Fibroblast of lung (primary cell): Measurements from ENCODE around the gene PIN4. TPM values are rescaled to one million over a fixed set of nuclear protein-coding genes. Genes with fewer than 3 reads are reported as not detected.

Source experiments
- DNase-seq, 2 donors: peaks; one replicate each; pipeline versions ENCODE4 v3.0.0 to v3.0.0-alpha.2; 2010; ENCODE audit warnings: low read depth in 2 of 2
- H2AFZ ChIP-seq: 2 replicates; pipeline ENCODE4 v1.5.1; 2012; ENCODE audit warnings: low read length, control low read depth, inconsistent platforms
- H3K27ac ChIP-seq: 2 replicates; pipeline ENCODE4 v1.5.1; 2011; ENCODE audit warnings: low read length, control low read depth; ENCODE audit not compliant: insufficient read depth
- H3K27me3 ChIP-seq: 2 replicates; pipeline ENCODE4 v1.5.1; 2011; ENCODE audit warnings: mild to moderate bottlenecking, low read length; ENCODE audit not compliant: control insufficient read depth, insufficient read depth
- H3K36me3 ChIP-seq: 2 replicates; pipeline ENCODE4 v1.5.1; 2011; ENCODE audit warnings: low read length; ENCODE audit not compliant: control insufficient read depth, insufficient read depth
- H3K4me1 ChIP-seq: 2 replicates; pipeline ENCODE4 v1.5.1; 2011; ENCODE audit warnings: low read length; ENCODE audit not compliant: control insufficient read depth, insufficient read depth; ENCODE audit errors: extremely low read depth
- H3K4me2 ChIP-seq: 2 replicates; pipeline ENCODE4 v1.5.1; 2011; ENCODE audit warnings: low read length, control low read depth; ENCODE audit not compliant: insufficient read depth; ENCODE audit errors: extremely low read depth
- H3K4me3 ChIP-seq, 4 experiments: fragments of 200-600 bp in 1 of 4; sonication (generic) in 1 of 4; replicated peaks in 1 of 4; 2 replicates each; pipeline ENCODE4 v1.5.1; 2011 to 2016; ENCODE audit warnings: low read length in 4 of 4, low read depth in 3 of 4, mild to moderate bottlenecking in 3 of 4, control low read depth in 2 of 4, inconsistent platforms in 1 of 4, mixed read lengths in 1 of 4; ENCODE audit not compliant: insufficient read depth in 1 of 4; ENCODE audit errors: control extremely low read depth in 1 of 4
- H3K79me2 ChIP-seq: 2 replicates; pipeline ENCODE4 v1.5.1; 2012; ENCODE audit warnings: mild to moderate bottlenecking, low read length, inconsistent platforms; ENCODE audit not compliant: control insufficient read depth, insufficient read depth
- H3K9ac ChIP-seq: 2 replicates; pipeline ENCODE4 v1.5.1; 2011; ENCODE audit warnings: mild to moderate bottlenecking, low read length, control low read depth; ENCODE audit not compliant: insufficient read depth
- H3K9me3 ChIP-seq: 2 replicates; pipeline ENCODE4 v1.5.1; 2012; ENCODE audit warnings: low read depth, low read length; ENCODE audit not compliant: control insufficient read depth, insufficient read depth
- H4K20me1 ChIP-seq: 2 replicates; pipeline ENCODE4 v1.5.1; 2011; ENCODE audit warnings: low read length; ENCODE audit not compliant: control insufficient read depth, insufficient read depth; ENCODE audit errors: extremely low read depth
- CTCF ChIP-seq, 2 donors: IDR thresholded peaks in 1 of 2; conservative IDR thresholded peaks in 1 of 2; 1 replicate in 1 of 2; 2 replicates in 1 of 2; pipeline ENCODE4 v1.5.1; 2011 to 2012; ENCODE audit warnings: low read length in 2 of 2, control low read depth in 1 of 2, inconsistent platforms in 1 of 2, low read depth in 1 of 2, mild to moderate bottlenecking in 1 of 2
- EZH2 ChIP-seq: IDR thresholded peaks from 2 replicates; pipeline ENCODE4 v1.5.1; 2012; ENCODE audit warnings: low read length, control low read depth, mild to moderate bottlenecking; ENCODE audit errors: missing control alignments
- polyA minus RNA-seq: library from RNA; depleted of rRNA, polyadenylated mRNA; stranded (reverse); fragments of >200 nt; gene quantifications from 2 replicates; pipeline ENCODE4 v1.2.3, GENCODE V29; 2011; ENCODE audit warnings: low replicate concordance
- polyA plus RNA-seq, 2 donors: library from polyadenylated mRNA; depleted of rRNA in 1 of 2; stranded (reverse) in 1 of 2; unstranded in 1 of 2; fragments of >200 nt; gene quantifications; 2 replicates each; pipeline ENCODE4 v1.2.1, GENCODE V29; 2011 to 2012; ENCODE audit warnings: missing spikeins in 1 of 2
- total RNA-seq: library from RNA; depleted of rRNA; stranded (reverse); fragments of >200 nt; gene quantifications from 2 replicates; pipeline ENCODE4 v1.2.1, GENCODE V29; 2014

The PIN4 gene
- total RNA-seq (5.1 and 19.8 TPM in 2 replicates), polyA plus RNA-seq (22.0 and 30.9 TPM in 2 replicates), polyA minus RNA-seq (not detected in 2 replicates)
- 34.8 and 39.2 TPM in 2 replicates for polyA plus RNA-seq (2012)

GRCh38 chrX:72181178-72182125 lies at the start of gene PIN4:
Gene PIN4, plus strand, starts transcription at chrX:72181757. Its CDS starts 29 bp downstream, at chrX:72181786.
- Histone ChIP-seq H3K4me3 (peak within 1 kb of the TSS; percentile 82 to 90 (median 84)), H3K4me2 (peak within 1 kb of the TSS; percentile 78), H4K20me1 (no peaks in the 10 kb centered on the region), H3K27me3 (no peaks in the 10 kb centered on the region), H3K36me3 (no peaks in the 10 kb centered on the region), H3K27ac (peak within 1 kb of the TSS; percentile 73), H3K9ac (peak within 1 kb of the TSS; percentile 73), H2AFZ (peak within 1 kb of the TSS; percentile 73), H3K4me1 (peaks cover 3% of the 10 kb centered on the region), H3K79me2 (peaks cover 15% of the 10 kb centered on the region), H3K9me3 (no peaks in the 10 kb centered on the region)
- no peak for TF ChIP-seq CTCF (conservative IDR thresholded peaks at IDR 0.05 in 1 of 2, IDR thresholded peaks at IDR 0.05 in 1 of 2; ENCODE audit: low read depth in 1 of 2, low read length in 2 of 2)
- TF ChIP-seq EZH2: no peak
- DNase-seq: peak; percentile 97 to 98

- Histone ChIP-seq H3K36me3 (peaks cover 3% of the 10 kb centered on the region), H3K4me3 (peak overlapping the region in 2 of 4 experiments; percentile 44 to 54), H3K79me2 (no peaks in the 10 kb centered on the region), H3K9me3 (no peaks in the 10 kb centered on the region), H2AFZ (no peak overlapping the region), H3K27me3 (peaks cover 3% of the 10 kb centered on the region), H3K9ac (no peak overlapping the region), H3K4me1 (no peaks in the 10 kb centered on the region), H3K4me2 (peak overlapping the region; percentile 40), H3K27ac (no peak overlapping the region), H4K20me1 (no peaks in the 10 kb centered on the region)
- no peak for DNase-seq
- TF ChIP-seq CTCF (conservative IDR thresholded peaks at IDR 0.05 in 1 of 2, IDR thresholded peaks at IDR 0.05 in 1 of 2; ENCODE audit: low read depth in 1 of 2, low read length in 2 of 2) (no peak), EZH2 (no peak)
Observed at GRCh38 chrX:72132456-72132855, 49.1 kb upstream of the PIN4 start.

- Histone ChIP-seq H3K36me3 (peaks cover 3% of the 10 kb centered on the region), H3K4me3 (no peak overlapping the region), H3K4me2 (no peak overlapping the region), H4K20me1 (no peaks in the 10 kb centered on the region), H3K27ac (no peak overlapping the region), H3K9me3 (no peaks in the 10 kb centered on the region), H3K4me1 (no peaks in the 10 kb centered on the region), H3K9ac (no peak overlapping the region), H3K79me2 (no peaks in the 10 kb centered on the region), H2AFZ (no peak overlapping the region), H3K27me3 (peaks cover 3% of the 10 kb centered on the region)
- no peak for TF ChIP-seq EZH2
- no peak for TF ChIP-seq CTCF (conservative IDR thresholded peaks at IDR 0.05 in 1 of 2, IDR thresholded peaks at IDR 0.05 in 1 of 2; ENCODE audit: low read depth in 1 of 2, low read length in 2 of 2)
- no peak for DNase-seq
Observed at GRCh38 chrX:72133851-72134546, 47.6 kb upstream of the PIN4 start.
